IMR-90 (cell line): Measurements from ENCODE around the gene RAPGEF2. TPM values are rescaled to one million over a fixed set of nuclear protein-coding genes. Genes with fewer than 3 reads are reported as not detected.

Experiments used
- ATAC-seq: fragments of 200-7000 bp; cut with Tn5 transposase; 2 replicates; pipeline ENCODE4 v1.9.1; 2020; ENCODE audit warnings: low read depth, mild to moderate bottlenecking, moderate library complexity
- BruUV-seq: library from RNA; stranded (reverse); fragments of 400-500 nt; replicated peaks from 2 replicates; lab custom pipeline; 2021; lab: Mats Ljungman, UMichigan
- CTCF ChIA-PET: fragments of 300-600 bp; formaldehyde crosslinking; extraction: SDS; loops from one replicate; lab custom pipeline; 2021; ENCODE audit warnings: antibody characterized with exemption; lab: Yijun Ruan, JAX
- POLR2A ChIA-PET: fragments of 300-600 bp; sonication (Branson Sonifier 250); formaldehyde crosslinking; loops from one replicate; lab custom pipeline; 2022; ENCODE audit warnings: antibody characterized with exemption; ENCODE audit not compliant: unreplicated experiment; lab: Charles Lee
- DNase-seq: peaks from one replicate; pipeline ENCODE4 v3.0.0; 2013
- H2AFZ ChIP-seq: replicated peaks from 2 replicates; pipeline ENCODE3; 2013; ENCODE audit warnings: low read length, mild to moderate bottlenecking; ENCODE audit not compliant: poor library complexity
- H2AK5ac ChIP-seq: 2 replicates; pipeline ENCODE4 v1.6.1; 2013; ENCODE audit warnings: low read depth, low read length, inconsistent platforms
- H2AK9ac ChIP-seq: replicated peaks from 2 replicates; pipeline ENCODE3; 2013; ENCODE audit warnings: mild to moderate bottlenecking, low read depth, low read length, moderate library complexity; ENCODE audit not compliant: poor library complexity
- H2BK120ac ChIP-seq: 2 replicates; pipeline ENCODE4 v1.6.1; 2013; ENCODE audit warnings: low read depth, low read length, inconsistent platforms
- H2BK15ac ChIP-seq: 3 replicates; pipeline ENCODE4 v1.6.1; 2013; ENCODE audit warnings: low read depth, low read length, inconsistent platforms
- H2BK20ac ChIP-seq: 2 replicates; pipeline ENCODE4 v1.6.1; 2013; ENCODE audit warnings: low read depth, mild to moderate bottlenecking, inconsistent platforms, low read length, moderate library complexity
- H2BK5ac ChIP-seq: 2 replicates; pipeline ENCODE4 v1.6.1; 2013; ENCODE audit warnings: mild to moderate bottlenecking, low read depth, low read length, inconsistent platforms; ENCODE audit not compliant: poor library complexity, severe bottlenecking
- H3K14ac ChIP-seq: replicated peaks from 2 replicates; pipeline ENCODE4 v1.6.1; 2013; ENCODE audit warnings: low read depth, low read length, inconsistent platforms
- H3K18ac ChIP-seq: 2 replicates; pipeline ENCODE4 v1.6.1; 2013; ENCODE audit warnings: low read depth, low read length, control low read depth
- H3K23ac ChIP-seq: 2 replicates; pipeline ENCODE4 v1.6.1; 2013; ENCODE audit warnings: low read depth, low read length, inconsistent platforms
- H3K27ac ChIP-seq: 2 replicates; pipeline ENCODE4 v1.5.1; 2013; ENCODE audit warnings: mild to moderate bottlenecking, control low read depth, low read length; ENCODE audit not compliant: insufficient read depth
- H3K27me3 ChIP-seq: 2 replicates; pipeline ENCODE4 v1.6.1; 2013; ENCODE audit warnings: low read length; ENCODE audit not compliant: control insufficient read depth, insufficient read depth
- H3K36me3 ChIP-seq: 2 replicates; pipeline ENCODE4 v1.6.1; 2013; ENCODE audit warnings: low read length, mixed read lengths; ENCODE audit not compliant: control insufficient read depth, insufficient read depth
- H3K4ac ChIP-seq: 2 replicates; pipeline ENCODE4 v1.6.1; 2013; ENCODE audit warnings: low read depth, low read length, inconsistent platforms
- H3K4me1 ChIP-seq: 2 replicates; pipeline ENCODE4 v1.6.1; 2013; ENCODE audit warnings: low read length, mixed read lengths; ENCODE audit not compliant: control insufficient read depth, insufficient read depth
- H3K4me2 ChIP-seq: 2 replicates; pipeline ENCODE4 v1.6.1; 2013; ENCODE audit warnings: low read depth, mild to moderate bottlenecking, control low read depth, low read length, moderate library complexity
- H3K4me3 ChIP-seq: 2 replicates; pipeline ENCODE4 v1.5.1; 2013; ENCODE audit warnings: low read depth, mild to moderate bottlenecking, control low read depth, low read length, moderate library complexity; ENCODE audit not compliant: insufficient read depth
- H3K56ac ChIP-seq: 2 replicates; pipeline ENCODE4 v1.6.1; 2013; ENCODE audit warnings: low read length, inconsistent platforms; ENCODE audit not compliant: insufficient read depth; ENCODE audit errors: extremely low read depth
- H3K79me1 ChIP-seq, 2 experiments: 2 replicates each; pipeline ENCODE4 v1.6.1; 2013; ENCODE audit warnings: low read length in 2 of 2, inconsistent platforms in 1 of 2, low read depth in 1 of 2
- H3K9ac ChIP-seq: 2 replicates; pipeline ENCODE4 v1.6.1; 2013; ENCODE audit warnings: low read depth, low read length, control low read depth
- H3K9me1 ChIP-seq: 2 replicates; pipeline ENCODE4 v1.6.1; 2013; ENCODE audit warnings: low read length, inconsistent platforms; ENCODE audit not compliant: insufficient read depth
- H3K9me3 ChIP-seq: 2 replicates; pipeline ENCODE4 v1.6.1; 2013; ENCODE audit warnings: low read length; ENCODE audit not compliant: control insufficient read depth, insufficient read depth
- H4K20me1 ChIP-seq: 2 replicates; pipeline ENCODE4 v1.6.1; 2013; ENCODE audit warnings: low read length, inconsistent platforms; ENCODE audit not compliant: insufficient read depth
- H4K5ac ChIP-seq: 2 replicates; pipeline ENCODE4 v1.6.1; 2013; ENCODE audit warnings: mild to moderate bottlenecking, low read depth, low read length, control low read depth
- H4K8ac ChIP-seq, 2 experiments: 2 replicates each; pipeline ENCODE4 v1.6.1; 2013; ENCODE audit warnings: low read depth in 2 of 2, low read length in 2 of 2, control low read depth in 1 of 2, inconsistent platforms in 1 of 2
- H4K91ac ChIP-seq: 2 replicates; pipeline ENCODE4 v1.6.1; 2013; ENCODE audit warnings: low read depth, low read length, inconsistent platforms; ENCODE audit not compliant: insufficient read depth
- BHLHE40 ChIP-seq: fragments of 150-350 bp; IDR thresholded peaks from 2 replicates; pipeline ENCODE4 v1.6.1; 2016; ENCODE audit warnings: mild to moderate bottlenecking, low read depth, low read length
- CEBPB ChIP-seq: IDR thresholded peaks from 2 replicates; pipeline ENCODE4 v1.6.1; 2012; ENCODE audit warnings: low read depth, low read length, improper control_type of control experiment
- CHD1 ChIP-seq: IDR thresholded peaks from 2 replicates; pipeline ENCODE4 v1.6.1; 2012; ENCODE audit warnings: low read depth, low read length, improper control_type of control experiment
- CTCF ChIP-seq: conservative IDR thresholded peaks from 2 replicates; pipeline ENCODE4 v1.5.1; 2012; ENCODE audit warnings: mild to moderate bottlenecking, low read depth, low read length, improper control_type of control experiment
- ELK1 ChIP-seq: fragments of 150-350 bp; IDR thresholded peaks from 2 replicates; pipeline ENCODE4 v1.6.1; 2016; ENCODE audit warnings: low read depth, mild to moderate bottlenecking, low read length, moderate library complexity, borderline replicate concordance
- FOS ChIP-seq: fragments of 150-350 bp; IDR thresholded peaks from 2 replicates; pipeline ENCODE4 v1.6.1; 2016; ENCODE audit warnings: low read depth, low read length
- MAFK ChIP-seq: IDR thresholded peaks from 2 replicates; pipeline ENCODE4 v1.6.1; 2012; ENCODE audit warnings: low read depth, low read length, improper control_type of control experiment
- MAZ ChIP-seq: IDR thresholded peaks from 2 replicates; pipeline ENCODE4 v1.6.1; 2012; ENCODE audit warnings: low read depth, mild to moderate bottlenecking, low read length, improper control_type of control experiment, moderate library complexity, borderline replicate concordance
- MXI1 ChIP-seq: IDR thresholded peaks from 2 replicates; pipeline ENCODE4 v1.6.1; 2012; ENCODE audit warnings: low read depth, mild to moderate bottlenecking, low read length, moderate library complexity, borderline replicate concordance
- POLR2A ChIP-seq: IDR thresholded peaks from 2 replicates; pipeline ENCODE4 v1.6.1; 2012; ENCODE audit warnings: mild to moderate bottlenecking, low read depth, low read length
- RAD21 ChIP-seq: IDR thresholded peaks from 2 replicates; pipeline ENCODE4 v1.6.1; 2012; ENCODE audit warnings: low read length, improper control_type of control experiment
- RCOR1 ChIP-seq: IDR thresholded peaks from 2 replicates; pipeline ENCODE4 v1.6.1; 2012; ENCODE audit warnings: mild to moderate bottlenecking, low read length, improper control_type of control experiment; ENCODE audit not compliant: insufficient replicate concordance
- RFX5 ChIP-seq: IDR thresholded peaks from 2 replicates; pipeline ENCODE4 v1.8.0; 2012; ENCODE audit warnings: low read depth, mild to moderate bottlenecking, low read length, moderate library complexity
- SMC3 ChIP-seq: fragments of 150-350 bp; IDR thresholded peaks from 2 replicates; pipeline ENCODE4 v1.6.1; 2016; ENCODE audit warnings: low read depth, mild to moderate bottlenecking, antibody characterized with exemption, low read length, moderate library complexity
- WGBS, 2 experiments: methylation state at CpG; one replicate each; pipeline versions ENCODE4 v1.1.5 to v1.1.7; 2013; ENCODE audit warnings: missing lambda C conversion rate in 2 of 2; ENCODE audit not compliant: insufficient read length in 1 of 2; ENCODE audit errors: extremely low coverage in 2 of 2; 5-methylcytosine and 5-hydroxymethylcytosine counted together
- dilution Hi-C: fragments of 300-500 bp; cut with HindIII; formaldehyde crosslinking; loops from one replicate; pipeline ENCODE4 v1.14.3; 2018; ENCODE audit warnings: low sequenced_read_pairs; ENCODE audit not compliant: unreplicated experiment
- in situ Hi-C: fragments of 300-500 bp; cut with MboI; formaldehyde crosslinking; loops from 3 replicates; pipeline ENCODE4 v1.14.3; 2019; ENCODE audit warnings: low sequenced_read_pairs, inconsistent platforms, mixed read lengths
- intact Hi-C: fragments of 100-400 bp; cut with micrococcal nuclease; formaldehyde crosslinking; loops from 2 replicates; pipeline ENCODE4 v1.10.0; 2022
- polyA plus RNA-seq, 3 experiments: library from polyadenylated mRNA; depleted of rRNA; stranded (reverse); fragments of >200 nt; gene quantifications; 2 replicates each; pipeline ENCODE4 v1.2.3, GENCODE V29; 2012; ENCODE audit warnings: low replicate concordance in 1 of 3
- total RNA-seq: library from RNA; depleted of rRNA; stranded (reverse); fragments of >200 nt; gene quantifications from 2 replicates; pipeline ENCODE4 v1.2.3, GENCODE V29; 2012

Gene RAPGEF2
- total and polyA plus RNA-seq, 2 of the 4 experiments (the other 2 are of a cell fraction): 27.6 to 109 TPM

GRCh38 chr4:159148441-159148840, 45.6 kb downstream of the RAPGEF2 start:
- H3K9ac ChIP-seq: no peak overlapping the region
- no peak overlapping the region for H2BK5ac ChIP-seq
- H3K14ac ChIP-seq: no peak overlapping the region
- BruUV-seq: no TSS peak
- H2BK20ac ChIP-seq: no peak overlapping the region
- H3K4ac ChIP-seq: no peak overlapping the region
- POLR2A ChIA-PET: no interaction called here
- no peak overlapping the region for H2AK5ac ChIP-seq
- H4K5ac ChIP-seq: no peak overlapping the region
- no peaks in the 10 kb centered on the region for H3K36me3 ChIP-seq
- H3K27ac ChIP-seq: no peak overlapping the region
- no peak overlapping the region for H2AK9ac ChIP-seq
- H3K4me3 ChIP-seq: no peak overlapping the region
- no peak overlapping the region for H3K18ac ChIP-seq
- TF ChIP-seq ELK1 (no peak), CTCF (no peak), CHD1 (no peak), RFX5 (no peak), MAZ (no peak), POLR2A (no peak), MXI1 (no peak), BHLHE40 (no peak), FOS (no peak), SMC3 (no peak), CEBPB (no peak), MAFK (no peak), RCOR1 (no peak), RAD21 (no peak)
- peaks cover 12 to 42% of the 10 kb centered on the region in 2 experiments for H3K79me1 ChIP-seq
- H3K4me2 ChIP-seq: no peak overlapping the region
- no peak overlapping the region for H3K23ac ChIP-seq
- no peak overlapping the region for H2BK15ac ChIP-seq
- peaks cover 7% of the 10 kb centered on the region for H3K9me1 ChIP-seq
- H4K8ac ChIP-seq: no peak overlapping the region
- DNase-seq (no peak), ATAC-seq (no peak)
- dilution Hi-C loops: no loop called here
- peaks cover 8% of the 10 kb centered on the region for H3K4me1 ChIP-seq
- no peak overlapping the region for H4K91ac ChIP-seq
- H2AFZ ChIP-seq: no peak overlapping the region
- no peaks in the 10 kb centered on the region for H3K9me3 ChIP-seq
- WGBS, 2 experiments: no CpG with 5 or more reads among the region's 2 CpGs
- H3K56ac ChIP-seq: no peak overlapping the region
- H2BK120ac ChIP-seq: no peak overlapping the region
- H4K20me1 ChIP-seq: peaks cover 5% of the 10 kb centered on the region; the same call in 1 of the 2 replicates
- intact Hi-C loops: no loop called here
- CTCF ChIA-PET: no interaction called here
- no peaks in the 10 kb centered on the region for H3K27me3 ChIP-seq
- in situ Hi-C loops: no loop called here
